HG02981 (cell line): ENCODE measurements around the gene LPCAT2.

ENCODE experiments used
- ATAC-seq: cut with Tn5 transposase; IDR thresholded peaks from one replicate; pipeline ENCODE4 v1.9.1; 2021; ENCODE audit warnings: mild to moderate bottlenecking, moderate library complexity; ENCODE audit not compliant: unreplicated experiment

Gene LPCAT2

DNA sequence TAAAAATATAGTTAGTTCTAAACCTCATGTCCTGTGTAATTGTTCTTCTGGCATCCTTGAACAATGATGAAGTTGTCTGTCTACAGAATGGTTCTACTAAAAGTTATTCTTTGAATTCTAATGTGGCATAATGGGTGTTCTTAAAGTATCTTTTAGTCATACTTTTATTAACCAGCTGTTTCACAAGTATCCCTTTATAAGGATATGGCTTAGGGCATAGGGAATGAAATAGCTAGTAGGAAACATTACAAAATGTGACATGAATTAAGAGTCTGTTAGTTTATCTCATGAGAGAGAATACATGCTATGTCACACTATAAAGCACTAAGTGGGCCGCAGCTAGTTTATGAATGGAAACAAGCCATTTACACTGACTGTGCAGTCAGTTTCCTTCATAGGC lies 31.3 kb downstream of the LPCAT2 start:
- ATAC-seq = no peak

DNA sequence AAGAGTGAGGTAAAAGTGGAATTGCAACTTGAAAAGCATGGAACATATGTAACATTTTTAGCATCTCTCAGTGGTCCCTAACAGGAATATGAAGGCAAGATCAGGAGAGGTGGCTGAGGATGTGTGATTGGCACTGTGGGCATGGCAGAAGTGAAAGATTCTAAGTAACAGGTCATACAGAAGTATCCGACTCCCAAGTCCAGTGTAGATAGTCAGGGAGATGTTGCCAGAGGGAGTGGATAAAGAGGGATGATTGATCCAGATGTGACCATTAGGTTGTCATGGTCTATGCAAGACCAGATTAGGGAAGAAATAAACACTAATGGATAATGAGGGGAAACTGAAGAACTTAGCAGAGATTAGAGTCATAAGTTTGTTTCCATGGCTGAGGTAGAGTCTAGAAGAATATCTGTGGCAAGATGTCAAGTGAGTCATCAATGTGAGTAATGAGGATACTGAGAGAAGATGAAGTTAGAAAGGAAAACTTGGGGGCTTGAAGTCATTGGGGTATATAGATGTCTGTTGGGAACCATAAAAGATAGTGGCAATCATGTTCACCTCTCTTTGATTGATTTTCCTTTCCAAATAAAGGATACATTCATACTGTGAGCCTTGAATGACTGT lies 33.7 kb downstream of the LPCAT2 start:
- no peak for ATAC-seq

DNA sequence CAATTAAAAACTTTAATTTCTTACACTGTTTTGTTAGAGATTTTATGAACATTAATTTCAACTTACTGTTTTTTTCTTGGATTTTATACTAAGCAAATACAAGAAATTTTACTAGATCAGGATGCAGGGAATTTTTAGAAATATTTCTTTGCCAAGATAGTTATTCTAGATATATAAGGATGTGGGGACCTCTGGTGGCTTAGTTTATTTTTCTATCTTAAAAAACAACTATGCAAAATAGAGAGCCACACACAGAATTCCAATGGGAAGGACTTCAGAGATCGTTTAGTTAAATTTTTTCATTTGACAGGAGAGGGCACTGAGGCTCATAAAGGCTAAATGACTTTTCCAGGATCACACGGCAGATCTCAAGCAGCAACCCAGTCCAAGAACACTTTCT lies 34.6 kb downstream of the LPCAT2 start:
- ATAC-seq = no peak

DNA sequence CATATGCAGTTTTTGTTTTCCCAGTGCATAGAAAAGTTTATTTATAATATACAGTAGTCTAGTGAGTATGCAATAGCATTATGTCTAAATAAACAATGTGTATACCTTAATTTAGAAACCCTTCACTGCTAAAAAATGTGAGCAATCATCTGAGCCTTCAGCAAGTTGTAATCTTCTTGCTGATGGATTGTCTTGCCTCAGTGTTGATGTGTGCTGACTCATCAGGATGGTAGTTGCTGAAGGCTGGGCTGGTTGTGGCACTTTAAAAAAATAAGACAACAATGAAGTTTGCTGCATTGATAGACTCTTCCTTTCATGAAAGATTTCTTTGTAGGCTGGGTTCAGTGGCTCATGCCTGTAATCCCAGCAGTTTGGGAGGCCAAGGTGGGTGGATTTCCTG lies 43.7 kb downstream of the LPCAT2 start:
- no peak for ATAC-seq

DNA sequence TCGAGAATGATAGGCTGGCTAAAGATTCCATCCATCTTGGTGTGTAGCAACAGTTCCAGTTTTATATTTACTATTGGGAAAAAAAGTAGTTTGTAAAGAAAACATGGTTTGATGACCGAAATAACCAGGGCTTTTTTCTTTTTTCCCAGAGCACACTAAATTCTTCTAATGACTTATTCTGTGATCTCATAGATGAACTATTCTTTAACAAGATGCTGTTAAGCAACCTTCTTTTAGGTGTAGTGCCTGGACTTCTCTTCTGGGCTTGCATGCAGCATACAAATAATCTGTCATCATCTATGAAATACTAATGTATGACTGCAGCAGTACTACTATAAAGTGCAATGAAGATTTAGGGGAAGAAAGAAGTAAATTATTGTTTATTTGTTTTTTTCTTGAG lies 46.6 kb downstream of the LPCAT2 start:
- ATAC-seq = no peak

DNA sequence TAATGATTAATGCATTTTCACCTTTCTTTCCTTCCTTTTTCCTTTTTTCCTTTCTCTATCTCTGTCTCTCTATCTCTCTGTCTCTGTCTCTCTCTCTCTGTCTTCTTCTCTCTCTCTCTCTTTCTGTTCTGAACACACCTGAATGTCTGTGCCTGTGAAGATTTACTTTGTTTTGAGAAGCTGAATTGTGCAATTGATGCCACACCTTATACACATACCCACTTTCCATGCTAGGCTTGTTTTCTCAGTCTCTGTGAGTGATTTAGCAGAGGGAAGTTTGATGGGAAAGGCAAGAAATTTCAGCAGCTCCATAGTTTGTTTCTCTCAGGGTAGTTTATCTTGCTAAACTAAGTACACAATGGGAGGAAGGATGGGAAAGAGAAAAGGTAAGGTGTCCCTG lies 48.3 kb downstream of the LPCAT2 start:
- no peak for ATAC-seq

DNA sequence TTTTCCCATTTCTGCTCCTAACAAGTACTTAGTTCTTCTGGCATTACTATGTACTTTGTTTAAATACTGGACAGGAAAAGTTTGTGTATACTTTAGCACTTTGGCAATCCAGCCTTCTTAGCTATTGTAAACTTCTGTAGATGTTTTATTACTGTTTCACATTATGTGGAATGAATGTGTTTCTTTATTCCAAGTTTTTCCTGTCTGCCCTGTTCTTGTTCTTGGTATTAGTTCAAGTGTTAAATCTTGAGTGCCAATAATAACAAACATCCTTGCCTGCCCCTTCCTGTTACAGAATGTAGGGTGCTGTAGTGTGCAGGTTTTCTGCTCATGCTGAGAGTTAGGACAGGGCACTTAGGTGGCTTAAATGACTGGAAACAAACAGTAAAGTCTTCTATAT lies 50.4 kb downstream of the LPCAT2 start:
- ATAC-seq = no peak

DNA sequence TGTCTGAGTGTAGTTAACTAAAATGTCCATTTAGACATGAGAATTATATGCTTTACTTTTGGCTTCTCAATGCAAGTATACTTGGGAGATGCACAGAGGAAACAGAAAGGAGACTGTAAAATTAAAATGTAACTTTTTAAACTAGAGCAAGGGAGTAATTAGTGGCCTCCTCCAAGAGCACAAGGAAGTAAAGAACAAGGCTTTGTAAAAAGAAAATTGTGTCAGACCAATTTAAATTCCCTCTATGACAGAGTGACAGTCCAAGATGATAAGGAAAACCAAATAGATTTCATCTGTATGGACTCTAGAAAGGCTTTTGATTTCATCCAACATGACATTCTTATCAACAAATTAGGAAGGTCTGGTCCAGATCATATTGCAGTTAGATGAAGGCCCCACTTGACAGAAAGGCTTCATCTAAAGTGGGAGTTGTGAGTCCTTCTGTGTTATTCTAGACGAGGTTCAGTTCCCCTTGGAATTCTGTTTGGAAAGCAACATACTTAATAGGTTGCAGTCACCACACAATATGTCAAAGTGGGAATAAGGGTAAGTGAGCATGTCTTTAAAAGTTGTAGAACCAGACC lies 51.2 kb downstream of the LPCAT2 start:
- ATAC-seq = no peak

DNA sequence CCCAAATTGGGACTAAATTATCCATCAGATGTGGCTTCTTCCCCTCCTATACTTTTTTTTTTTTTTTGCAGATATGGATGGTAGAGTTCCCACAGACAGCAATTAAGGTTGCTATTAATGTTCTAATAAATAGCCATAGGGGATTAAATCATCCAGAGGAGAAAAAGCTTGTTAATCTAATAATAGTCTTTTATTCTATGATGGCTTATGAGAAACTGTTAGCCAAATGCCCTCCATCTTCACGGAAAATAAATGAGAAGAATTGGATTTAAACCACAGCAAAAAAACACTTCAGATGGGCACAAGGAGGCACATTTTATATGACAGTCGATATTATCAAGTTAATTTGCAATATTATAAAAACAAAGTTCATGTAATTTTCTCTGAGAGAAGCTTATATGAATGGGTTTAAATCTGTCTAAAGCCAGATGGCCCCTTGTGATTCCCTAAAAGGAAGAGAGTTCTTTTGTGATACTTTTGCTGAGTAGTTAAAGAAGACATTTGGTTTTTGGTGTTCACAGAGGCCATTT lies 52.5 kb downstream of the LPCAT2 start:
- ATAC-seq = no peak

DNA sequence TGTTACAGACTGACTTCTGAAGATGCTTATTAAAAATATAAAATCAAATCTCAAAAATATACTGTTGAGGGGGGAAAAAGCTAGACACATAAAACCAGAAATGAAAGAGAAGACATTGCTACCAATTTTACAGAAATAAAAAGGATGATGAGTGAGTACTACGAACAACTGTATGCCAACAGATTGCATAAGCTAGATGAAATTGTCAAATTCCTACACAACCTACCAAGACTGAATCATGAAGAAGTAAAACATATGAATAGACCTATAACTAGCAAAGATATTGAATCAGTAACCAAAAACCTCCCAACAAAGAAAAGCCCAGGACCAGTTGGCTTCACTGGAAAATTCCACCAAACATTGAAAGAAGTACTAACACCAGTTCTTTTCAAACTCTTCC lies 54.1 kb downstream of the LPCAT2 start:
- ATAC-seq = no peak

DNA sequence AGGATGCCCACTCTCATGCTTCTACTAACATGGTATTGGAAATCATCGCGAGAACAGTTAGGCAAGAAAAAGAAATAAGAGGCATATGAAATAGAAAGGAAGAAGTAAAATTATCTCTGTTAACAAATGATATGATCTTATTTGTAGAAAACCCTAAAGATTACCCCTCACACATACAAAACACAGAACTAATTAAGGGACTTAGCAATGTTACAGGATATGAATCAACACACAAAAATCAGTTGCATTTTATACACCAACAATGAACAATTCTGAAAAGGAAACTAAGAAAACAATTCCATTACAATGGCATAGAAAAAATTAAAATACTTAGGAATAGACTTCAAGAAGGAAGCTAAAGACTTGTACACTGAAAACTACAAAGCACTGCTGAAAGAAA lies 54.9 kb downstream of the LPCAT2 start:
- ATAC-seq = no peak

DNA sequence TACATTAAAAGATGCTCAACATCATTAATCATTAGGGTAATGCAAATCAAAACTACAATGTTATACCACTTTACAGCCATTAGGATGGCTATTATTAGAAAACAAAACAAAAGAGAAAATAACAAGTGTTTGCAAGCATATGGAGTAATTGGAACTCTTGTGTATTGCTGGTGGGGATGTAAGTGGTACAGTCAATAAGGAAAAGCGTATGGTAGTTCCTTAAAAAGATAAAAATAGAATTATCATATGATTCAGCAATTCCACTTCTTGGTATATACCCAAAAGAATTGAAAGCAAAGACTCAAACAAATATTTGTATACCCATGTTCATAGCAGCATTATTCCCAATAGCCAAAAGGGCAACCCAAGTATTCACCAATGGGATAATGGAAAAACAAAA lies 56.2 kb downstream of the LPCAT2 start:
- ATAC-seq = no peak

DNA sequence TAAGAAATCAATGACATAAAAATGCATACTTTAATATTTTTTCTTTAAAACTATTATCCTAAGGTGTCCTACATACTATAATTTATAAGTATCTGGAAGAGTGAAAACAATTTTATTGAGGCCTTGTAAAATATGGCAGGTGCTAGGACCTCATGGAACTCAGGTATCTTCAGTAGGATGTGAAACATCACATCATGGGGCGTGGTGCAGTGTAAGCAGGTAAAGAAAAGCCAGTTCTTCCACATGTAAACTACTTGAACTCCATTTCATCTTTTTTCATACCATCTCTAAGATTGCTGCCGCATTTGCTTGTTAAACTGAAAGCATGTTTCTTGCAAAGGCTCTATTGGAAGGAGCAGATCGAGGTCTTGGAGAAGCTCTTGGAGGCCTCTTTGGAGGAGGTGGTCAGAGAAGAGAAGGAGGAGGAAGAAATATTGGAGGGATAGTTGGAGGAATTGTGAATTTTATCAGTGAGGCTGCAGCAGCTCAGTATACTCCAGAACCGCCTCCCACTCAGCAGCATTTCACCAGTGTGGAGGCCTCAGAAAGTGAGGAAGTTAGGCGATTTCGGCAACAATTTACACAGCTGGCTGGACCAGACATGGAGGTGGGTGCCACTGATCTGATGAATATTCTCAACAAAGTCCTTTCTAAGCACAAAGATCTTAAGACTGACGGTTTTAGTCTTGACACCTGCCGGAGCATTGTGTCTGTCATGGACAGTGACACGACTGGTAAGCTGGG lies 57.7 kb downstream of the LPCAT2 start, which contains the start of gene CAPNS2:
TSS of gene CAPNS2 (plus strand) at position 253 of the 744 bp plus-strand sequence. CDS start at position 326, 73 bp downstream.
- ATAC-seq = no peak

DNA sequence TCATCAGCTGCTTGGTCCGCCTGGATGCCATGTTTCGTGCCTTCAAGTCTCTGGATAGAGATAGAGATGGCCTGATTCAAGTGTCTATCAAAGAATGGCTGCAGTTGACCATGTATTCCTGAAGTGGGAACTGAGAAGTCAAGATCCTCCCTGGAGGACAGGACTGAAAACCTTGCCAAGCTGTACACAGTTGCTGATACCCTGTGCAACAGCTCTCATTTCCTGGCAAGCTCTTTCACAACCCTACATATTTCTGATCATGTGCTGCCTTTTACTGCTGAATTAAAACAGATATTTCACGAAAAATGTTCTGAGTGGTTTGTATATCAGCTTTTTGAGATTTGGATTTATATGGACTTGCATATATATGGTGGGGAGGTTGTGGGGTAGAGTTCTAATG lies 58.5 kb downstream of the LPCAT2 start:
- no peak for ATAC-seq

DNA sequence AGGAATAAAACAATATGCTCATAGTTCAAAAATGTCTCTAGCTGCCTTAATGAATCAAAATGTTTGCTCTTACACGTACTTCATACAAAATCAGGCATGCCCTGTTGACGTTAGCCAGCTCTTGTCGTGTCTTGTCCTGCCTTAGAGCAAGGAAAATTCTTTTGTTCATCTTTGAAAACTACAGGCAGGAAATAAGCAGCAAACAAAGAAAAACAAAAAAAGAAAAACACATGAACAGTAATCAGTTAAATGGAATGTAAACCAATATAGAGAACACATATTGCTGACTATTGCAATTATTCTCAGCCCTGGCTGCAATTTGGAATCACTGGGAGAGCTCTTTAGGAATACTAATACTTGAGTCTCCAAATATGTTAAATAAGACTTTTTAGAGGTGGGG lies 59.3 kb downstream of the LPCAT2 start:
- no peak for ATAC-seq

DNA sequence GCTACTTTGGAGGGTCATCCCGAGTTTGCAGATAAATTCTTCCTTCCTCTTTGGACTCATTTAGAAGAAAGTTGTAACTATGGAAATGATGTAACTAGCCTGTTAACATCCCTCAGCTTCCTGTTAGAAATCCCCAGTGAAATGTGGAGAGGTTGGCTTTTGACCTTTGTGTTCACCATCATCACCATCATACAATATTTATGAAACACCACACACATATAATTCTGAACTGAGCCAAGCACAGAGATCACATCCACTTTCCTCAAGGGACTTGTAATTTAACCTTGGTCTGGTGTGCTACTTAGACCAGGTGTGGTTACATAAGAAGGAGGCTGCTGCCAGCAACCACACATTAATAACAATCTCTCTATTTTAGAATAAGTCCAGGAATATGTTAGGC lies 60.2 kb downstream of the LPCAT2 start:
- ATAC-seq = no peak

DNA sequence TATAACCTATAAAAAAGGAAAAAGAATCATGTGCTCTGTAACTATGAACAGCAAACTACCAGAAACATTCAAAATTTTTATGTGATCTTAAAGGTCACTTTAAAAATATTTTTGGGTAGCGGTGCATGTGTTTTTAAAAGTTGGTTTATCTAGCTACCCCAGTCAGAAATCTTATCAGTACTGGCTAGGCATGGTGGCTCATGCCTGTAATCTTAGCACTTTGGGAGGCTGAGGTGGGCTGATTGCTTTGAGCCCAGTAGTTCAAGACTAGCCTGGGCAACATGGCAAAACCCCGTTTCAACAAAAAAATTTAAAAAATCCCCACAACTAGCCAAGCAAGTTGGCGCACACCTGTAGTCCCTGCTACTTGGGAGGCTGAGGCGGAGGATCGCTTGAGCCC lies 61.3 kb downstream of the LPCAT2 start:
- ATAC-seq = no peak

DNA sequence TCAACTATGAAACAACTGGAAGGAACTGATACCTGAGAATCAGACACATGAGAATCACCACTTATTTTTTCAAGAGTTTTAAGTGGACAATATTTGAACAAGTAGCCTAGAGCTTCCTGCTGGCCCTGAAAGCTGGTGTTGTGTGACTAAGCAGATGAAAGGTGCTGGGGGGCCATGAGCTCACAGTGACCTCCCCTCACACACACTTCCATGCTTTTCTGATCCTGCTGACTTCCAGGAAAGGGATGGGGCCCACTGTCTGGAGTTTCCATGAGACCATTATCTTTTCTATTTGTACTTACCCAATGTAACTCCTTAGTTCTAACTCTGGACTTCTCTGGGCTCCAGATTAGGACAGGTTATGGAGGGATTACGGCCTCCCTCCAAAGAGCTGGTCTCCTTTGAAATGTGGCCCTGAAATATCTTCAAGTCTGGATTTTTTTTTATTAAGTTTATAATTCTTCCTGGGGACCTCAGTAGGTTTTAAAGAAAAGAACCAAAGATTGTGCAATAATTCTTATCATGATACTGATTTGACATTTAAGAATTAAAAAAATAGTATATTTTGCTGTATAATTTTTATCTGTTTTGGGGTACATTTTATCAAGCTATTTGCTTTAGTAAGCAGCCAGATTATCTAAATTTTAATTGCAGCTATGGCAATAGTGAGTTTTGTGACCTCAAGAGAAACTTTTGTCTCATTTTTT lies 62.5 kb downstream of the LPCAT2 start:
- no peak for ATAC-seq

DNA sequence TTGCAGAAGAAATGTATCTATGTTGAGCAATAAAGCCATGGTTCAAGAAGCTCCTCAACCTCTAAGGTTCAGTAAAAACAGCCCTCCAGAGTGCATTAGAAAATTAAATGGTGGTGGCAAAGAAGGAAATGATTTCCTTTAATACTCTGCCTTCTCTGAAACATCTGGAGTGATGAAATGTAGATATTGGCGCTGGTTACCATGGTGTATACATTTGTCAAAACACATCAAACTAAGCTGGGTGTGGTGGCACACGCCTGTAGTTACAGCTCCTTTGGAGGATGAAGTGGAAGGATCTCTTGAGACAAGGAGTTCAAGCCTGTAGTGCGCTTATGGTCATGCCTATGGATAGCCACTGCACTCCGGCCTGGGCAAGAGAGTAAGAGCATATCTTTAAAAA lies 63.6 kb downstream of the LPCAT2 start:
- ATAC-seq = no peak

DNA sequence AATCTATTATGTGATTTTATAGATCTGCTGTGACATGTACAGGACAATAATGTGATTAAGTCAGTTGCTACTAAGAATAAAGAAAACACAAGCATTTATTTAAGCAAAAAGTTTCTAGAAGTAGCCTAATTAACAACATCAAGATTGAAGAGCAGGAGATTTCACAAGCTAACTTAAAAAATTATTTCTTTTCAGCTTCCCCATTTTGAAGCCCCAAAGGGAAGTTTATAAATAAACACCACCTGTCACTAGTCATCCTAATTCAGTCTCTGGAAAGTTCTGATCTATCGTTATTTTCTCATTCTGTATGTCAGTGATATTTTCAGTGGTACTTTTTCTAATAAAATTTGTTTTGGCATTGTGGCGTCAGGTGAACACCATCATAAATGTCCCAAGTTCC lies 65.9 kb downstream of the LPCAT2 start:
- no peak for ATAC-seq

DNA sequence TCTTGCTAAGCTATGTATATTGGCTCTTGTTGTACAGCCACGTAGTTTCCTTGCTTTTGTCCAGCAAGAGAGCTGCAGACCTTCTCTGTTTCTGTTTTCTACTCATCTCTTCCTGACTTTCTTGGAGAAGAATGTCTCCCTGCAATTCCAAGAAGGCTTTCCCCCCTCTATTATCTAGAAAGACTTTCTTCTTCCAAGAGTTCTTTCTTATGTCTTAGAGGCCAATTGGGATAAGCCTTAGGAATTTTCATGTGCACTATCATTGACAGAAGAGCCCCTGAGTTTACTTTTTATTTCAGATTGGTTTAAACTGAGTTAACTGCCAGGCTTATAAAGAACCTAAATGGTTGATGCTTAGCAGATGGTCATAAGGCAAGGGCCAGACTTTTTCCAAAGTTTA lies 66.6 kb downstream of the LPCAT2 start:
- no peak for ATAC-seq

DNA sequence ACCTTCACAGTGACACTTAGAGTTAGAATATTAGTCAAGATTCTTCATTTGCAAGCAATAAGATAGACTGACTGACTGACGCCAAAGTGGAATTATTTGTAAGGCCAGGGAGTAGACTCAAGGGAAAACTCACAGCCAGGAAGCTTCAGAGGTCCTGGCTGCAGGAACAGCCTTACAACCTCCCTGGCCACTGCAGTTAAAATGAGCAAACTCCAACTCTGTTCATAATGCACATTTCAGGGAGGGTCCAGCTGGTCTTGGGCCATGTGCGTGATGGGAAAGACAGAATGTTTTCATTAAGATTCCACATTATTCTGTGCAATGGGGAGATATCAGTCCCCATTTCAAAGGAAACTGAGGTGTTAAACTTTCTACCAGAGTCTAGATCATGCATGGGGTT lies 67.5 kb downstream of the LPCAT2 start:
- ATAC-seq = no peak
